ENCODE measurements around the gene TSPO. TPM values are rescaled to one million over a fixed set of nuclear protein-coding genes. Genes with fewer than 3 reads are reported as not detected.

The TSPO gene
- total and polyA plus RNA-seq, 2 of the 13 experiments (the other 11 are each of a cell fraction or from before 2014, with no cell fraction given): 0.46 to 1.4 TPM

DNA sequence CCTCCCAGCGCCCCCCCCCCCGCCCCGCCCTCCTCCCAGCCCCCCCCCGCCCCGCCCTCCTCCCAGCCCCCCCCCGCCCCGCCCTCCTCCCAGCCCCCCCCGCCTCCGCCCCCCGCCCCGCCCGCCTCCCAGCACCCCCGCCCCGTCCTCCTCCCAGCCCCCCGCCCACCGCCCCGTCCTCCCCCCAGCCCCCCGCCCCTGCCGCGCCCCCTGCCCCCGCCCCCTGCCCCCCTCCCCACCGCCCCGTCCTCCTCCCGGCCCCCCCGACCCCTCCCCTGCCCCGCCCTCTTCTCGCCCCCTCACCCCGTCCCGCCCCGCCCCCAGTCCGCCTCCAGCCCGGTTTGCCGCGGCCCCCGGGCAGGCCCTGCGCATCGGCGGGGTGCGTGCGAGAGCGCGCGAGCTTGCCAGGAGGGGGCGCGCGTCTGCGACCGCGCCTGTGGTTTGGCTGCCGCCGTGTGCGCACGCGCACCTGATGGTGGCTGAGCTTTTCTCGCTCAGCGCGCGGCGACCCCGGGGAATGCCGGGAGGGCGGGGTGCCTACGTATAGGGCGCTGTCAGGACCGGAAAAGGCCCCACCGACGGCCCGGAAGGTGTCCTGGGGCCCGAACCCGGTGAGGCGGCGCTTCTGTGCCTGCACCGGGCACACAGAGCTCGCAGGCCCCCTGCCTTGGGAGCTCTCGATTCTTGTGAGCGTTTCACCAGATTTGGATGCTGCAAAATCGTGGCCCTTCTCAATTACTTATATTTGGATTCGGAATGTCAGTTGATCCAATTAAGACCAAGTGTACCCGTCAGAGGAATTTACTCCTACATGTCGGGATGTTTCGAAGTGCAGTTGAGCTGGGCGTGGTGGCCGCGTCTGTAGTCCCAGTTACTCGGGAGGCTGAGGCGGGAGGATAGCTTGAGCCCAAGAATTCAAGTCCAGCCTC is 36.1 kb downstream of the TSPO start (continued):
- TF ChIP-seq, protein P1, sequence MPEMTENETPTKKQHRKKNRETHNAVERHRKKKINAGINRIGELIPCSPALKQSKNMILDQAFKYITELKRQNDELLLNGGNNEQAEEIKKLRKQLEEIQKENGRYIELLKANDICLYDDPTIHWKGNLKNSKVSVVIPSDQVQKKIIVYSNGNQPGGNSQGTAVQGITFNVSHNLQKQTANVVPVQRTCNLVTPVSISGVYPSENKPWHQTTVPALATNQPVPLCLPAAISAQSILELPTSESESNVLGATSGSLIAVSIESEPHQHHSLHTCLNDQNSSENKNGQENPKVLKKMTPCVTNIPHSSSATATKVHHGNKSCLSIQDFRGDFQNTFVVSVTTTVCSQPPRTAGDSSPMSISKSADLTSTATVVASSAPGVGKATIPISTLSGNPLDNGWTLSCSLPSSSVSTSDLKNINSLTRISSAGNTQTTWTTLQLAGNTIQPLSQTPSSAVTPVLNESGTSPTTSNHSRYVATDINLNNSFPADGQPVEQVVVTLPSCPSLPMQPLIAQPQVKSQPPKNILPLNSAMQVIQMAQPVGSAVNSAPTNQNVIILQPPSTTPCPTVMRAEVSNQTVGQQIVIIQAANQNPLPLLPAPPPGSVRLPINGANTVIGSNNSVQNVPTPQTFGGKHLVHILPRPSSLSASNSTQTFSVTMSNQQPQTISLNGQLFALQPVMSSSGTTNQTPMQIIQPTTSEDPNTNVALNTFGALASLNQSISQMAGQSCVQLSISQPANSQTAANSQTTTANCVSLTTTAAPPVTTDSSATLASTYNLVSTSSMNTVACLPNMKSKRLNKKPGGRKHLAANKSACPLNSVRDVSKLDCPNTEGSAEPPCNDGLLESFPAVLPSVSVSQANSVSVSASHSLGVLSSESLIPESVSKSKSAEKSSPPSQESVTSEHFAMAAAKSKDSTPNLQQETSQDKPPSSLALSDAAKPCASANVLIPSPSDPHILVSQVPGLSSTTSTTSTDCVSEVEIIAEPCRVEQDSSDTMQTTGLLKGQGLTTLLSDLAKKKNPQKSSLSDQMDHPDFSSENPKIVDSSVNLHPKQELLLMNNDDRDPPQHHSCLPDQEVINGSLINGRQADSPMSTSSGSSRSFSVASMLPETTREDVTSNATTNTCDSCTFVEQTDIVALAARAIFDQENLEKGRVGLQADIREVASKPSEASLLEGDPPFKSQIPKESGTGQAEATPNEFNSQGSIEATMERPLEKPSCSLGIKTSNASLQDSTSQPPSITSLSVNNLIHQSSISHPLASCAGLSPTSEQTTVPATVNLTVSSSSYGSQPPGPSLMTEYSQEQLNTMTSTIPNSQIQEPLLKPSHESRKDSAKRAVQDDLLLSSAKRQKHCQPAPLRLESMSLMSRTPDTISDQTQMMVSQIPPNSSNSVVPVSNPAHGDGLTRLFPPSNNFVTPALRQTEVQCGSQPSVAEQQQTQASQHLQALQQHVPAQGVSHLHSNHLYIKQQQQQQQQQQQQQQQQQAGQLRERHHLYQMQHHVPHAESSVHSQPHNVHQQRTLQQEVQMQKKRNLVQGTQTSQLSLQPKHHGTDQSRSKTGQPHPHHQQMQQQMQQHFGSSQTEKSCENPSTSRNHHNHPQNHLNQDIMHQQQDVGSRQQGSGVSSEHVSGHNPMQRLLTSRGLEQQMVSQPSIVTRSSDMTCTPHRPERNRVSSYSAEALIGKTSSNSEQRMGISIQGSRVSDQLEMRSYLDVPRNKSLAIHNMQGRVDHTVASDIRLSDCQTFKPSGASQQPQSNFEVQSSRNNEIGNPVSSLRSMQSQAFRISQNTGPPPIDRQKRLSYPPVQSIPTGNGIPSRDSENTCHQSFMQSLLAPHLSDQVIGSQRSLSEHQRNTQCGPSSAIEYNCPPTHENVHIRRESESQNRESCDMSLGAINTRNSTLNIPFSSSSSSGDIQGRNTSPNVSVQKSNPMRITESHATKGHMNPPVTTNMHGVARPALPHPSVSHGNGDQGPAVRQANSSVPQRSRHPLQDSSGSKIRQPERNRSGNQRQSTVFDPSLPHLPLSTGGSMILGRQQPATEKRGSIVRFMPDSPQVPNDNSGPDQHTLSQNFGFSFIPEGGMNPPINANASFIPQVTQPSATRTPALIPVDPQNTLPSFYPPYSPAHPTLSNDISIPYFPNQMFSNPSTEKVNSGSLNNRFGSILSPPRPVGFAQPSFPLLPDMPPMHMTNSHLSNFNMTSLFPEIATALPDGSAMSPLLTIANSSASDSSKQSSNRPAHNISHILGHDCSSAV (CRISPR knock-in tag; IDR thresholded peaks at IDR 0.05; ENCODE audit: borderline replicate concordance): no peak
- TF ChIP-seq U2AF1 (optimal IDR thresholded peaks at IDR 0.05; ENCODE audit: low read depth, low read length) (no peak), ZNF850 (CRISPR knock-in tag; conservative IDR thresholded peaks at IDR 0.05) (no peak), NRL (CRISPR knock-in tag; IDR thresholded peaks at IDR 0.05; ENCODE audit: borderline replicate concordance) (peak; percentile 55; the same call in 1 of the 2 replicates), ZBTB1 (CRISPR knock-in tag; IDR thresholded peaks at IDR 0.05; ENCODE audit: borderline replicate concordance) (no peak), MLLT10 (CRISPR knock-in tag; IDR thresholded peaks at IDR 0.05) (no peak), CENPX (CRISPR knock-in tag; IDR thresholded peaks at IDR 0.05) (no peak), CENPT (CRISPR knock-in tag; IDR thresholded peaks at IDR 0.05; ENCODE audit: low read depth) (no peak), ZNF446 (CRISPR knock-in tag; IDR thresholded peaks at IDR 0.05) (no peak), TCF7L2 (IDR thresholded peaks at IDR 0.05; ENCODE audit: low read depth, low read length) (no peak), ATF7 (IDR thresholded peaks at IDR 0.05) (no peak), ATF7 (CRISPR knock-in tag; IDR thresholded peaks at IDR 0.05) (no peak), ZNF367 (CRISPR knock-in tag; IDR thresholded peaks at IDR 0.05; ENCODE audit: borderline replicate concordance) (0 out of 2 replicates have a peak, but pooled peaks have one; percentile 30), DR1 (CRISPR knock-in tag; IDR thresholded peaks at IDR 0.05) (peak; percentile 60), ZNF766 (CRISPR knock-in tag; IDR thresholded peaks at IDR 0.05; ENCODE audit: borderline replicate concordance) (peak; percentile 60; the same call in 1 of the 2 replicates), KDM5B (CRISPR knock-in tag; IDR thresholded peaks at IDR 0.05; ENCODE audit: borderline replicate concordance) (peak; percentile 61; the same call in 1 of the 2 replicates), EEA1 (CRISPR knock-in tag; IDR thresholded peaks at IDR 0.05; ENCODE audit: borderline replicate concordance) (no peak)
- TF ChIP-seq, protein P2, sequence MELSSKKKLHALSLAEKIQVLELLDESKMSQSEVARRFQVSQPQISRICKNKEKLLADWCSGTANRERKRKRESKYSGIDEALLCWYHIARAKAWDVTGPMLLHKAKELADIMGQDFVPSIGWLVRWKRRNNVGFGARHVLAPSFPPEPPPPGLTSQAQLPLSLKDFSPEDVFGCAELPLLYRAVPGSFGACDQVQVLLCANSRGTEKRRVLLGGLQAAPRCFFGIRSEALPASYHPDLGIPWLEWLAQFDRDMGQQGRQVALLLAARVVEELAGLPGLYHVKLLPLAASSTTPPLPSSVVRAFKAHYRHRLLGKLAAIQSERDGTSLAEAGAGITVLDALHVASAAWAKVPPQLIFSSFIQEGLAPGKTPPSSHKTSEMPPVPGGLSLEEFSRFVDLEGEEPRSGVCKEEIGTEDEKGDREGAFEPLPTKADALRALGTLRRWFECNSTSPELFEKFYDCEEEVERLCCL (CRISPR knock-in tag; IDR thresholded peaks at IDR 0.05; ENCODE audit: borderline replicate concordance): no peak
- TF ChIP-seq, protein P3, sequence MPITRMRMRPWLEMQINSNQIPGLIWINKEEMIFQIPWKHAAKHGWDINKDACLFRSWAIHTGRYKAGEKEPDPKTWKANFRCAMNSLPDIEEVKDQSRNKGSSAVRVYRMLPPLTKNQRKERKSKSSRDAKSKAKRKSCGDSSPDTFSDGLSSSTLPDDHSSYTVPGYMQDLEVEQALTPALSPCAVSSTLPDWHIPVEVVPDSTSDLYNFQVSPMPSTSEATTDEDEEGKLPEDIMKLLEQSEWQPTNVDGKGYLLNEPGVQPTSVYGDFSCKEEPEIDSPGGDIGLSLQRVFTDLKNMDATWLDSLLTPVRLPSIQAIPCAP (CRISPR knock-in tag; IDR thresholded peaks at IDR 0.05; ENCODE audit: low read depth): no peak

Data from HepG2 (cell line).